ENCODE measurements around the gene ZNF416.

Gene ZNF416

DNA sequence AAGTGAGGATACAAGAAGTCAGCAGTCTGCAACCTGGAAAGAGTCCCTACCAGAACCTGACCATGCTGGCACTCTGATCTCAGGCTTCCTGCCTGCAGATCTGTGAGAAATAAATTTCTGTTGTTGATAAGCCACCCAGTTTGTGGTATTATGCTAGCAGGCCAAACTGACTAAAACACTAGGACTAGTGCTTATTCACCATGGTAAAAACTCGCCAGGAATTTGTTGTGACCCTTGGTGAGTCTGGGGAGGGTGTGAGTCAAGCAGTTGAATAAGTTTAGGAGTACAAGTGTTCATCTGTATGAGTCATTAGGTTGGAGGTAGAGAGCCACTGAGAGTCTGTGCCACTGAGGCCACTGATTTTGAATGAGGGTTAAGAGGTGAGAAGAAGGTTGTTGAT is 8.8 kb upstream of the ZNF416 start:
- Histone ChIP-seq H4K20me1 (ENCODE audit: insufficient read depth, low read length, poor library complexity, severe bottlenecking) (no peaks in the 10 kb centered on the region), H2AFZ (ENCODE audit: low read length) (no peak overlapping the region), H3K4me3 (ENCODE audit: low read length, poor library complexity, severe bottlenecking) (no peak overlapping the region), H3K36me3 (ENCODE audit: insufficient read depth, low read length) (peaks cover 46% of the 10 kb centered on the region), H3F3A (ENCODE audit: low read depth) (no peaks in the 10 kb centered on the region), H3K4me1 (ENCODE audit: insufficient read depth, low read length, poor library complexity, severe bottlenecking) (peaks cover 10% of the 10 kb centered on the region), H3K4me2 (ENCODE audit: low read depth, low read length, poor library complexity, severe bottlenecking) (no peak overlapping the region), H3K9ac (ENCODE audit: low read depth, low read length, poor library complexity, severe bottlenecking) (no peak overlapping the region), H3K9me3 (ENCODE audit: insufficient read depth, low read depth, low read length) (peaks cover 35% of the 10 kb centered on the region; the same call in 1 of the 2 replicates), H3K79me2 (ENCODE audit: insufficient read depth, low read length) (peaks cover 36% of the 10 kb centered on the region), H3K27me3 (ENCODE audit: insufficient read depth, low read length, poor library complexity, severe bottlenecking) (no peaks in the 10 kb centered on the region), H3K9me2 (replicated peaks; ENCODE audit: low read depth, low read length) (no peaks in the 10 kb centered on the region)
- TF ChIP-seq, protein P1, sequence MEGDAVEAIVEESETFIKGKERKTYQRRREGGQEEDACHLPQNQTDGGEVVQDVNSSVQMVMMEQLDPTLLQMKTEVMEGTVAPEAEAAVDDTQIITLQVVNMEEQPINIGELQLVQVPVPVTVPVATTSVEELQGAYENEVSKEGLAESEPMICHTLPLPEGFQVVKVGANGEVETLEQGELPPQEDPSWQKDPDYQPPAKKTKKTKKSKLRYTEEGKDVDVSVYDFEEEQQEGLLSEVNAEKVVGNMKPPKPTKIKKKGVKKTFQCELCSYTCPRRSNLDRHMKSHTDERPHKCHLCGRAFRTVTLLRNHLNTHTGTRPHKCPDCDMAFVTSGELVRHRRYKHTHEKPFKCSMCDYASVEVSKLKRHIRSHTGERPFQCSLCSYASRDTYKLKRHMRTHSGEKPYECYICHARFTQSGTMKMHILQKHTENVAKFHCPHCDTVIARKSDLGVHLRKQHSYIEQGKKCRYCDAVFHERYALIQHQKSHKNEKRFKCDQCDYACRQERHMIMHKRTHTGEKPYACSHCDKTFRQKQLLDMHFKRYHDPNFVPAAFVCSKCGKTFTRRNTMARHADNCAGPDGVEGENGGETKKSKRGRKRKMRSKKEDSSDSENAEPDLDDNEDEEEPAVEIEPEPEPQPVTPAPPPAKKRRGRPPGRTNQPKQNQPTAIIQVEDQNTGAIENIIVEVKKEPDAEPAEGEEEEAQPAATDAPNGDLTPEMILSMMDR (conservative IDR thresholded peaks at IDR 0.05; ENCODE audit: low read length) = no peak
- TF ChIP-seq EZH2phosphoT487 (IDR thresholded peaks at IDR 0.05; ENCODE audit: borderline replicate concordance) = no peak

DNA sequence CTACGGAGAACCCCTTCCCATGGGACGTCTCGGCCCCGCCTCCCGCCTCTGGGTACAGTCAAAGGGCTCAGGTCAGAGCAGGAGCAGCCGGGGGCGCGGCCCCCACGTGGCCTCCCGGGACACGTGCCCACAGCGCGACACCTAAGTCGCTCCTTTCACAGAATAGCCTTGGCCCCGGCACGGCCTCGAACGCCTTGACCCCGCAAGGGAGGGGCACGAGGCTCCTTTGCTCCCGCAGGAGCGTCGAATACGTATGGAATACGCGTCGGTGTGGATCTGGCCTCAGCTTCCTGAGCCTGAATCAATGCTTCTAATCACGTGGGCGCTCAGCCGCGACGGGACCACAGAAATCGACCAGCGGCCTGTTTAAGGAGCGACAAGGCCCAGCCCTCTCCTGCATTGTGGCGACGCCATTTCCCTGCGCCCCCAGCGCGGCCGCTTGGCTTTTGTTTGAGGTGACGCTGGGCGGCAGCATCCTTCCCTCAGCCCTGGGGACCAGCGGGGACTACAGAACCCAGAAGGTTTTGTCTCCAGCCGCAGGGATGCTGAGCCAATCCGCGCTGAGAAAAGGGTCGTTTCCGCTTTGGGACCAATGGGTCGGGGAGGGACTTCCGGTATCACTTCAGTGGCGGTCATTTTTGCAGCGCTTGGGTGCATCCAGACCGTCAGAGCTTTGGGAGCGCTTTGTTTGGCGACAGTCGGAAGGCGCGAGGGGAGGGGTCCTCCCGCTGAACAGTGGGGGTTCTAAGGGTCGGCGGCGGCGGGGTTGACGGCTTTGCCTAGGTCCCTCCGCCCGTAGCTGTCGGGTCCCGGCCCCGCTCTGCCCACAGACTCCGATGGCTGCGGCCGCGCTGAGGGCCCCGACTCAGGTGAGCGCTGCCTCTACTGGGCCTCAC is 5.1 kb upstream of the ZNF416 start, which contains the start of gene ZIK1:
ZIK1 (plus strand) TSS at position 625 of the 896 bp plus-strand sequence; CDS start at position 837, 212 bp downstream.
- Histone ChIP-seq H3K79me2 (ENCODE audit: insufficient read depth, low read length) (peaks cover 36% of the 10 kb centered on the region), H3K4me2 (ENCODE audit: low read depth, low read length, poor library complexity, severe bottlenecking) (peak within 1 kb of the TSS; percentile 99), H3F3A (ENCODE audit: low read depth) (no peaks in the 10 kb centered on the region), H3K9ac (ENCODE audit: low read depth, low read length, poor library complexity, severe bottlenecking) (peak within 1 kb of the TSS; percentile 79), H2AFZ (ENCODE audit: low read length) (peak within 1 kb of the TSS; percentile 93), H3K4me1 (ENCODE audit: insufficient read depth, low read length, poor library complexity, severe bottlenecking) (peaks cover 18% of the 10 kb centered on the region), H3K9me2 (replicated peaks; ENCODE audit: low read depth, low read length) (no peaks in the 10 kb centered on the region), H3K4me3 (ENCODE audit: low read length, poor library complexity, severe bottlenecking) (peak within 1 kb of the TSS; percentile 88), H3K36me3 (ENCODE audit: insufficient read depth, low read length) (peaks cover 18% of the 10 kb centered on the region; the same call in 1 of the 2 replicates), H3K27me3 (ENCODE audit: insufficient read depth, low read length, poor library complexity, severe bottlenecking) (no peaks in the 10 kb centered on the region), H4K20me1 (ENCODE audit: insufficient read depth, low read length, poor library complexity, severe bottlenecking) (no peaks in the 10 kb centered on the region), H3K9me3 (ENCODE audit: insufficient read depth, low read depth, low read length) (peaks cover 4% of the 10 kb centered on the region; the same call in 1 of the 2 replicates)
- TF ChIP-seq, protein P1 (conservative IDR thresholded peaks at IDR 0.05; ENCODE audit: low read length) = peak; percentile 42; the same call in 1 of the 2 replicates
- TF ChIP-seq EZH2phosphoT487 (IDR thresholded peaks at IDR 0.05; ENCODE audit: borderline replicate concordance) = no peak

DNA sequence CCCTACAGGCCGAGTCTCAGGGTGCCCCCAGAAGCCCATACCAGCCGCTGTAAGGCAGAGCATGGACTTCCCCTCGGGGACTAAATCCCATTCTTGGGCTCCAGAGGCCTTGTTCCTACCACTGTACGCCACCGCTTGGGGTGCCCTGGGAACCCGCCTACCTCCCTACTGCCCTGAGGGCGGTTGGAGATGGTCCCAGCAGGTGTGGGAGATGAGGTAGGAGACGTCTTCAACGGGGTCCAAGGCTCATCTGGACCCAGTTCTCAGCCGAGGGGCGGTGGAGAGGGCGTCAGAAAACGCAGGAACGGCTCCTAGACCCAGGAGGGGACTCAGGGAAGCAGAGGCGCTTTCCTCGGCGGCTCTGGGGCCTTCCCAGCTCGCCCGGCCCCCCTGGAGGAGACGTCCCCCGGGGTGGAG is 4.4 kb upstream of the ZNF416 start:
- Histone ChIP-seq H3K36me3 (ENCODE audit: insufficient read depth, low read length) (peaks cover 12% of the 10 kb centered on the region; the same call in 1 of the 2 replicates), H3K9me2 (replicated peaks; ENCODE audit: low read depth, low read length) (no peaks in the 10 kb centered on the region), H3K79me2 (ENCODE audit: insufficient read depth, low read length) (peaks cover 37% of the 10 kb centered on the region), H3K4me1 (ENCODE audit: insufficient read depth, low read length, poor library complexity, severe bottlenecking) (peaks cover 21% of the 10 kb centered on the region), H3K9ac (ENCODE audit: low read depth, low read length, poor library complexity, severe bottlenecking) (no peak overlapping the region), H4K20me1 (ENCODE audit: insufficient read depth, low read length, poor library complexity, severe bottlenecking) (no peaks in the 10 kb centered on the region), H3K9me3 (ENCODE audit: insufficient read depth, low read depth, low read length) (peaks cover 4% of the 10 kb centered on the region; the same call in 1 of the 2 replicates), H3K4me2 (ENCODE audit: low read depth, low read length, poor library complexity, severe bottlenecking) (peak overlapping the region; percentile 99), H3K4me3 (ENCODE audit: low read length, poor library complexity, severe bottlenecking) (peak overlapping the region; percentile 88), H2AFZ (ENCODE audit: low read length) (peak overlapping the region; percentile 93; the same call in 1 of the 2 replicates), H3F3A (ENCODE audit: low read depth) (no peaks in the 10 kb centered on the region), H3K27me3 (ENCODE audit: insufficient read depth, low read length, poor library complexity, severe bottlenecking) (no peaks in the 10 kb centered on the region)
- TF ChIP-seq, protein P1 (conservative IDR thresholded peaks at IDR 0.05; ENCODE audit: low read length) = no peak
- TF ChIP-seq EZH2phosphoT487 (IDR thresholded peaks at IDR 0.05; ENCODE audit: borderline replicate concordance) = no peak
